Mucosa of descending colon (tissue), 3 donors: ENCODE results near the gene SGK1. TPM values are rescaled to one million over a fixed set of nuclear protein-coding genes. Genes with fewer than 3 reads are reported as not detected.
"Not testable (repeated sequence)": the region's sequence is repeated elsewhere in the genome, so short reads cannot be mapped to it uniquely, and the experiment has no call there.

ENCODE experiments used
- ATAC-seq: fragments of 200-7000 bp; cut with Tn5 transposase; one replicate; pipeline ENCODE4 v1.9.1; 2020; ENCODE audit warnings: mild to moderate bottlenecking, moderate library complexity
- DNase-seq, 3 donors: peaks; one replicate each; pipeline ENCODE4 v3.0.0-alpha.2; 2020
- H3K36me3 ChIP-seq: fragments of 200-600 bp; one replicate; pipeline ENCODE4 v1.8.0; 2021; ENCODE audit warnings: low read depth, mild to moderate bottlenecking
- H3K4me1 ChIP-seq: fragments of 200-600 bp; one replicate; pipeline ENCODE4 v1.8.0; 2021; ENCODE audit warnings: low read depth, mild to moderate bottlenecking
- H3K4me3 ChIP-seq: fragments of 200-600 bp; one replicate; pipeline ENCODE4 v1.8.0; 2021; ENCODE audit warnings: mild to moderate bottlenecking
- H3K9me3 ChIP-seq: fragments of 200-600 bp; one replicate; pipeline ENCODE4 v1.8.0; 2021; ENCODE audit warnings: mild to moderate bottlenecking
- intact Hi-C, 2 donors: fragments of 100-400 bp; cut with DNase I in 1 of 2; cut with micrococcal nuclease in 1 of 2; formaldehyde crosslinking; loops; one replicate each; pipeline versions ENCODE4 v1.11.0 to v1.11.1; 2022; cut with DNase I, micrococcal nuclease
- total RNA-seq, 3 donors: library from RNA; stranded (reverse); fragmentation: NEBNext Ultra II Directional in 2 of 3; extraction: Animal tissue kit (Norgen Biotek cat#: 25700) in 2 of 3; gene quantifications; one replicate each; pipeline versions ENCODE4 v1.2.1 to v1.2.4, GENCODE V29; 2021 to 2023
- TF ChIP-seq, protein P1 (sequence below): fragments of 200-600 bp; IDR thresholded peaks from one replicate; pipeline ENCODE4 v1.8.0; 2022; ENCODE audit warnings: antibody characterized with exemption, mild to moderate bottlenecking
- donor health status: DM: no; HTN: no; CAD: no; lungs with moderate emphysema.
- donor health status: DM: no; HTN: no; CAD: no.
- donor health status: DM: no; HTN: yes; CAD: no.

The SGK1 gene
- total RNA-seq, 3 donors from 2014 or later, result 49.4 to 492 (median 55.0) TPM

DNA sequence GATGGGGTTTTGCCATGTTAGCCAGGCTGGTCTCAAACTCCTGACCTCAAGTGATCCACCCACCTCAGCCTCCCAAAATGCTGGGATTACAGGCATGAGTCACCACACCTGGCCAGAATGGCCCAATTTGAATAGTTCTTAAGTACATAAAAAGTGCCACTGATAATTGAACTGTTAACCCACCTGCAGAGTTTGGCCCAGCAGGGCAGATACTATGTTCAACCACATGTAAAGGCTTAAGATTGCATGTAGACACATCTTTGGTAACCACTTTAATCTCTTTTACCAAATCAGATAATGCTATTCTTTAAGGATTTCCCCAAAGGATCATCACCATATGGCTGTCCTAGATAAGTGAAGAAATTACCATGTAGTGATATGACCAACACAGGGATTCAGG, 21.3 kb upstream of the SGK1 start:
- DNase-seq, result no peak
- Histone ChIP-seq H3K9me3 (no peaks in the 10 kb centered on the region), H3K4me1 (no peaks in the 10 kb centered on the region), H3K4me3 (no peak overlapping the region), H3K36me3 (no peaks in the 10 kb centered on the region)
- TF ChIP-seq, protein P1, sequence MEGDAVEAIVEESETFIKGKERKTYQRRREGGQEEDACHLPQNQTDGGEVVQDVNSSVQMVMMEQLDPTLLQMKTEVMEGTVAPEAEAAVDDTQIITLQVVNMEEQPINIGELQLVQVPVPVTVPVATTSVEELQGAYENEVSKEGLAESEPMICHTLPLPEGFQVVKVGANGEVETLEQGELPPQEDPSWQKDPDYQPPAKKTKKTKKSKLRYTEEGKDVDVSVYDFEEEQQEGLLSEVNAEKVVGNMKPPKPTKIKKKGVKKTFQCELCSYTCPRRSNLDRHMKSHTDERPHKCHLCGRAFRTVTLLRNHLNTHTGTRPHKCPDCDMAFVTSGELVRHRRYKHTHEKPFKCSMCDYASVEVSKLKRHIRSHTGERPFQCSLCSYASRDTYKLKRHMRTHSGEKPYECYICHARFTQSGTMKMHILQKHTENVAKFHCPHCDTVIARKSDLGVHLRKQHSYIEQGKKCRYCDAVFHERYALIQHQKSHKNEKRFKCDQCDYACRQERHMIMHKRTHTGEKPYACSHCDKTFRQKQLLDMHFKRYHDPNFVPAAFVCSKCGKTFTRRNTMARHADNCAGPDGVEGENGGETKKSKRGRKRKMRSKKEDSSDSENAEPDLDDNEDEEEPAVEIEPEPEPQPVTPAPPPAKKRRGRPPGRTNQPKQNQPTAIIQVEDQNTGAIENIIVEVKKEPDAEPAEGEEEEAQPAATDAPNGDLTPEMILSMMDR, result no peak
- no peak for ATAC-seq
- intact Hi-C loops, result no loop called here

DNA sequence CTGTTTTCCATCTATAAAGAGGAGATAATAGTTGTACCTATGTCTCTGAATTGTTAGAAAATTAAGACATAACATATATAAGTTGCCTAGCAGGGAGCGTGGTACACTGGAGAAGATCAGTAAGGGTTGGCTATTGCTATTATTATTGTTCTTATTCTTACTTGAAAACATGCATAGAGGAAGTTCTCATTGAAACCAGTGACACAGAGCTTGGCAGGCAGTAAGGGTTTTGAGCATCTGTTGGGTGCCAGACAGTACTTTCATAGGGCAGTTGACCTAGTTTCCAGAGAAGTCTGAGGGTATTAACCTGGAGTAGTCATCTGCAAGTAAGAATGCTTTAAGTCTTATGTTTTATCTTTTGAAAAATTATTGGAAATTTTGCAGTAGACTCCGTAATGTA, 13.3 kb upstream of the SGK1 start:
- Histone ChIP-seq H3K4me3 (no peak overlapping the region), H3K4me1 (no peaks in the 10 kb centered on the region), H3K36me3 (no peaks in the 10 kb centered on the region), H3K9me3 (no peaks in the 10 kb centered on the region)
- intact Hi-C loops, result no loop called here
- ATAC-seq (no peak), DNase-seq (no peak)
- TF ChIP-seq, protein P1, result no peak

DNA sequence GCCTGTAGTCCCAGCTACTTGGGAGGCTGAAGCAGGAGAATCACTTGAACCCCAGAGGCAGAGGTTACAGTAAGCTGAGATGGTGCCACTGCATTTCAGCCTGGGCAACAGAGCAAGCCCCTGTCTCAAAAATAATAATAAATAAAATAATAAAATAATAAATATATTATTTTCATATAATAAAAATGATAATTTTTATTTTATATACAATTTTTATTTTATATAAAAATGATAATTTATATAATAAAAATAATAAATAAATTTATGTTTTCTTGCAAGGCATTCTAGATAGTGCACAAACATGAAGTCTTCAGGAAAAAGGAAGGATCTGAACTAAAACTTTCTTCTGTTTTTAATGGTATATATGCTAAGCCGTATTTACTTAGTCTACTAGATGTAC, 12.6 kb upstream of the SGK1 start:
- Histone ChIP-seq H3K9me3 (no peaks in the 10 kb centered on the region), H3K4me3 (no peak overlapping the region), H3K4me1 (no peaks in the 10 kb centered on the region), H3K36me3 (no peaks in the 10 kb centered on the region)
- ATAC-seq, result no peak
- intact Hi-C loops, result no loop called here
- no peak for DNase-seq
- TF ChIP-seq, protein P1, result no peak

DNA sequence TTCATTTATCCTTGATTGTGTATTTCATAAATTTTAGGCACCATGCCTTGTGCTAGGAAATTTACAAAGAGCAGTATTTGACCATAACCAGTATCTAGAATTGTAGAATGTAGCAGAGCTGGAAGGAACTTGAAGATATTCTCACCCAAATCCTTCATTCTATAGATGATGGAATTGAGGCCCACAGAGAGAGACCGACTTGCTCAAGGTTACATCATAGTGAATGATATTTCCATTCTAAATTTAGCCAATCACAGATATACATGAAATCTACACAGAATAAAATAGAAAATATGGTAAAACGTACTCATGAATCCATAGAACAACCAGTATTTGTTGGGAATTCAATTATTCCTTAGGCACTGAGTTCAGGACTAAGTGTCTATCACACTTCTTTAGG, 10.9 kb upstream of the SGK1 start:
- TF ChIP-seq, protein P1, result no peak
- ATAC-seq, result no peak
- intact Hi-C loops, result no loop called here
- Histone ChIP-seq H3K4me3 (no peak overlapping the region), H3K4me1 (no peaks in the 10 kb centered on the region), H3K9me3 (no peaks in the 10 kb centered on the region), H3K36me3 (no peaks in the 10 kb centered on the region)
- no peak for DNase-seq

DNA sequence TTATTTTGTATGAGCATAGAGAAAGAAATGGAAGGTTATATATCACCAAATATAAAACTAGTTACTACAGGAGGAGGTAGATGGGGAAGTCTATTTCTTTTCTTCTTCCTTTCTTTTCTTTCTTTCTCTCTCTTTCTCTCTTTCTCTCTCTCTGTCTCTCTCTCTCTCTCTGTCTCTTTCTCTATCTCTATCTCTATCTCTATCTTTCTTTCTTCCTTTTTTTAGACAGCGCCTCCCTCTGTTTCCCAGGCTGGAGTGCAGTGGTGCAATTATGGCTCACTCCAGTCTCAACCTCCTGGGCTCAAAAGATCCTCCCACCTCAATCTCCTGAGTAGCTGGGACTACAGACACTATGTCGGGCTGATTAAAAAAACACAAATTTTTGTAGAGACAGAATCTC, 10.2 kb upstream of the SGK1 start:
- intact Hi-C loops, result no loop called here
- Histone ChIP-seq H3K4me3 (no peak overlapping the region), H3K4me1 (no peaks in the 10 kb centered on the region), H3K36me3 (no peaks in the 10 kb centered on the region), H3K9me3 (no peaks in the 10 kb centered on the region)
- DNase-seq (no peak), ATAC-seq (no peak)
- TF ChIP-seq, protein P1, result no peak

DNA sequence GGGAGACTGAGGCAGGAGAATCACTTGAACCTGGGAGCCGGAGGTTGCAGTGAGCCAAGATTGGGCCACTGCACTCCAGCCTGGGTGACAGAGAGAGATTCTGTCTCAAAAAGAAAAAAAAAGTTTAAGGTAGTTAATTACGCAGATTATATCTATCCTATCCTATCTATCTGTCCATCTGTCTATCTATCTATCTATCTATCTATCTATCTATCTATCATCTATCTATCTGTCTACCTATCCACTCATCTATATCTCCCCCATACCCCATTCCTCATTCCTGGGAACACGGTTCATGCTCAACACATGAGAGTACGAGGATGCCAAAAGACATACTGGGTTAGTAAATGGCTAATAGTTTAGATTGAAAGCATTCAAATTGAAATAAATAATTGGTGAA, 8.3 kb upstream of the SGK1 start:
- ATAC-seq, H3K9me3 ChIP-seq, H3K4me3 ChIP-seq, DNase-seq, intact Hi-C loops, H3K36me3 ChIP-seq, H3K4me1 ChIP-seq: not testable (repeated sequence)
